SU-DHL-6 (cell line): ENCODE results near the gene CRISP2.

Source experiments
- EZH2phosphoT487 ChIP-seq: fragments of 200-600 bp; sonication (generic), shearing (Covaris generic); conservative IDR thresholded peaks from 2 replicates; pipeline ENCODE4 v1.6.1; 2018; ENCODE audit warnings: mild to moderate bottlenecking, antibody characterized with exemption, low read length, moderate library complexity, mixed read lengths
- TF ChIP-seq, protein P1 (sequence below): fragments of 200-600 bp; sonication (generic); IDR thresholded peaks from one replicate; pipeline ENCODE4 v1.5.1; 2017; ENCODE audit warnings: antibody characterized with exemption, mild to moderate bottlenecking, low read length, moderate library complexity; ENCODE audit not compliant: insufficient read depth, poor library complexity, severe bottlenecking

DNA sequence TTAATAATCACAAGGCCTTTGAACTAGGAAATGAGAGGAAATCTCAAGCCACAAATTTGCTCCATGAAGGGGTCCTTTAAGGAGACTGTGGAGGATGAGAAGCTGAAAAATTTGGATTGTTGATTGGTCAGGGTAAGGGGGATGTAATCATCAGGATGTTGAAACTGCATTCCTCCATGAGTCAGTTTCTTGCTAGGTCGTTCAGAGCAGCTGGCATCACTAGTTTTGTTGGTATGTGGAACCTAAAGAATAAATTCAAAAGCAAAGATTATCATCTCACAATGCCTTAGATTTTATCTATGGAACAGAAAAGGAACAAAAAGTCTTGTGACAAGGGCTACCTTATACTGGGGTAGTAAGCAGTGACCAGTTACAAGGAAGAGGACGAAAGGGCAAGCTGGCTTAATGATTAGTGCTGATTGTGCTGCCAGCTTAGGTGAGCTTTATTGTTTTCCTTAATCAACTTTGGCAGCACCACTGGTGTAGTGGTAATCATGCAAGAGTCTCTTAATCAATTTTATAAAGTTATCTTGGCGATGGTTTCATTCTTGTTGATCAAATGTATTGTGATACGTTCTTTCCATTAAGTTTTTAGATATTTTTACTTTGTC lies 36.6 kb downstream of the CRISP2 start:
- TF ChIP-seq EZH2phosphoT487: no peak
- TF ChIP-seq, protein P1, sequence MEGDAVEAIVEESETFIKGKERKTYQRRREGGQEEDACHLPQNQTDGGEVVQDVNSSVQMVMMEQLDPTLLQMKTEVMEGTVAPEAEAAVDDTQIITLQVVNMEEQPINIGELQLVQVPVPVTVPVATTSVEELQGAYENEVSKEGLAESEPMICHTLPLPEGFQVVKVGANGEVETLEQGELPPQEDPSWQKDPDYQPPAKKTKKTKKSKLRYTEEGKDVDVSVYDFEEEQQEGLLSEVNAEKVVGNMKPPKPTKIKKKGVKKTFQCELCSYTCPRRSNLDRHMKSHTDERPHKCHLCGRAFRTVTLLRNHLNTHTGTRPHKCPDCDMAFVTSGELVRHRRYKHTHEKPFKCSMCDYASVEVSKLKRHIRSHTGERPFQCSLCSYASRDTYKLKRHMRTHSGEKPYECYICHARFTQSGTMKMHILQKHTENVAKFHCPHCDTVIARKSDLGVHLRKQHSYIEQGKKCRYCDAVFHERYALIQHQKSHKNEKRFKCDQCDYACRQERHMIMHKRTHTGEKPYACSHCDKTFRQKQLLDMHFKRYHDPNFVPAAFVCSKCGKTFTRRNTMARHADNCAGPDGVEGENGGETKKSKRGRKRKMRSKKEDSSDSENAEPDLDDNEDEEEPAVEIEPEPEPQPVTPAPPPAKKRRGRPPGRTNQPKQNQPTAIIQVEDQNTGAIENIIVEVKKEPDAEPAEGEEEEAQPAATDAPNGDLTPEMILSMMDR: no peak
